ENCODE results near the gene CLEC16A. TPM values are rescaled to one million over a fixed set of nuclear protein-coding genes. Genes with fewer than 3 reads are reported as not detected.

The CLEC16A gene
- polyA plus RNA-seq, 3 donors: 3.4 to 12.0 (median 5.8) TPM

- Mint-ChIP-seq H3K4me1 (peaks cover 68% of the 10 kb centered on the region), H3K27me3 (ENCODE audit: low read depth in 3 of 3) (peaks cover 4 to 14% (median 9%) of the 10 kb centered on the region in 3 donors), H3K36me3 (peaks cover 3 to 4% of the 10 kb centered on the region in 2 donors), H3K9me3 (peaks cover 5 to 11% (median 7%) of the 10 kb centered on the region in 7 donors), H3K27ac (peak overlapping the region; percentile 40 to 91 (median 77)), H3K4me3 (peak overlapping the region in 1 of 2 donors; percentile 11)
- Histone ChIP-seq H3K9me3 (replicated peaks in 1 of 2; ENCODE audit: control insufficient read depth in 1 of 2, insufficient read depth in 1 of 2, low read length in 2 of 2) (peaks cover 0 to 8% of the 10 kb centered on the region in 2 donors), H3K27ac (ENCODE audit: low read depth in 1 of 2, low read length in 2 of 2) (peak overlapping the region; percentile 53 to 65), H3K27me3 (ENCODE audit: control insufficient read depth in 2 of 2, insufficient read depth in 2 of 2, low read length in 2 of 2) (no peaks in the 10 kb centered on the region), H3K4me2 (replicated peaks; ENCODE audit: extremely low read depth, low read length, poor library complexity, severe bottlenecking) (peak overlapping the region; percentile 38), H3K4me1 (ENCODE audit: control insufficient read depth in 1 of 2, insufficient read depth in 2 of 2, low read length in 2 of 2) (peaks cover 65 to 70% of the 10 kb centered on the region in 2 donors), H3K9ac (ENCODE audit: insufficient read depth, low read length, poor library complexity, severe bottlenecking) (peak overlapping the region; percentile 11), H3K36me3 (replicated peaks in 1 of 2; ENCODE audit: control insufficient read depth in 1 of 2, insufficient read depth in 2 of 2, low read length in 2 of 2) (no peaks in the 10 kb centered on the region), H3K4me3 (replicated peaks in 1 of 3; ENCODE audit: low read depth in 2 of 3, low read length in 3 of 3) (peak overlapping the region in 1 of 3 experiments; percentile 23), H2AFZ (ENCODE audit: insufficient read depth, low read depth, low read length, poor library complexity, severe bottlenecking) (no peak overlapping the region), H3K79me2 (ENCODE audit: insufficient read depth, low read length) (no peaks in the 10 kb centered on the region), H4K20me1 (ENCODE audit: insufficient read depth, low read length) (no peaks in the 10 kb centered on the region)
- TF ChIP-seq CTCF (IDR thresholded peaks at IDR 0.05): no peak
- intact Hi-C loops (cut with micrococcal nuclease): loop anchor here in 1 of 2 donors (10.0 kb wide), 1 partner anchor 46 kb away; the partner anchor contains the start of gene SOCS1
- DNase-seq: peak; percentile 88 to 97 (median 90)
- WGBS (ENCODE audit: insufficient coverage): 0% methylated on average over 1 of the region's 9 CpGs
Observed at GRCh38 chr16:11208916-11209665, 264.7 kb downstream of the CLEC16A start.

GRCh38 chr16:11210260-11210659 lies 265.9 kb downstream of the CLEC16A start:
- Mint-ChIP-seq H3K4me1 (peaks cover 59% of the 10 kb centered on the region), H3K9me3 (peaks cover 5 to 11% (median 7%) of the 10 kb centered on the region in 7 donors), H3K36me3 (peaks cover 3 to 4% of the 10 kb centered on the region in 2 donors), H3K27ac (peak overlapping the region in 1 of 7 donors; percentile 49), H3K4me3 (no peak overlapping the region), H3K27me3 (ENCODE audit: low read depth in 3 of 3) (peaks cover 7 to 14% (median 9%) of the 10 kb centered on the region in 3 donors)
- H2AFZ ChIP-seq (ENCODE audit: insufficient read depth, low read depth, low read length, poor library complexity, severe bottlenecking): no peak overlapping the region
- H3K4me2 ChIP-seq (replicated peaks; ENCODE audit: extremely low read depth, low read length, poor library complexity, severe bottlenecking): no peak overlapping the region
- no peaks in the 10 kb centered on the region for H3K36me3 ChIP-seq (replicated peaks in 1 of 2; ENCODE audit: control insufficient read depth in 1 of 2, insufficient read depth in 2 of 2, low read length in 2 of 2)
- no peaks in the 10 kb centered on the region for H3K27me3 ChIP-seq (ENCODE audit: control insufficient read depth in 2 of 2, insufficient read depth in 2 of 2, low read length in 2 of 2)
- H3K9me3 ChIP-seq (replicated peaks in 1 of 2; ENCODE audit: control insufficient read depth in 1 of 2, insufficient read depth in 1 of 2, low read length in 2 of 2): peaks cover 0 to 8% of the 10 kb centered on the region in 2 donors
- no peak overlapping the region for H3K27ac ChIP-seq (ENCODE audit: low read depth in 1 of 2, low read length in 2 of 2)
- TF ChIP-seq CTCF (IDR thresholded peaks at IDR 0.05): no peak
- H4K20me1 ChIP-seq (ENCODE audit: insufficient read depth, low read length): no peaks in the 10 kb centered on the region
- 58% methylated on average over 5 of the region's 11 CpGs for WGBS (ENCODE audit: insufficient coverage)
- H3K4me3 ChIP-seq (replicated peaks in 1 of 3; ENCODE audit: low read depth in 2 of 3, low read length in 3 of 3): no peak overlapping the region
- no peaks in the 10 kb centered on the region for H3K79me2 ChIP-seq (ENCODE audit: insufficient read depth, low read length)
- peaks cover 56 to 61% of the 10 kb centered on the region in 2 donors for H3K4me1 ChIP-seq (ENCODE audit: control insufficient read depth in 1 of 2, insufficient read depth in 2 of 2, low read length in 2 of 2)
- no peak overlapping the region for H3K9ac ChIP-seq (ENCODE audit: insufficient read depth, low read length, poor library complexity, severe bottlenecking)
- DNase-seq: no peak
- intact Hi-C loops (cut with micrococcal nuclease): no loop called here

Measured in CD14-positive monocyte (primary cell).